Measurements from ENCODE around the gene ABI3BP. TPM values are rescaled to one million over a fixed set of nuclear protein-coding genes. Genes with fewer than 3 reads are reported as not detected.
A peak's percentile ranks its signal among the peaks of the same experiment; 100 is the strongest.

The ABI3BP gene
- total and polyA plus RNA-seq, 9 donors, result 176 to 605 (median 300) TPM

GRCh38 chr3:100992231-100993012, 799 bp downstream of the ABI3BP start:
- WGBS (ENCODE audit: insufficient coverage), result 0% methylated on average over 1 of the region's 3 CpGs
- Histone ChIP-seq H3K4me3 (ENCODE audit: low read length) (peak overlapping the region; percentile 55), H3K9me3 (replicated peaks; ENCODE audit: control insufficient read depth, low read depth, low read length) (no peaks in the 10 kb centered on the region), H3K4me1 (ENCODE audit: control insufficient read depth, insufficient read depth, low read length) (peaks cover 3% of the 10 kb centered on the region), H3K36me3 (ENCODE audit: control insufficient read depth, insufficient read depth, low read length) (no peaks in the 10 kb centered on the region), H3K27ac (ENCODE audit: low read length) (peak overlapping the region; percentile 95), H3K27me3 (ENCODE audit: control insufficient read depth, insufficient read depth, low read length) (no peaks in the 10 kb centered on the region)
- peak; percentile 92 for DNase-seq

GRCh38 chr3:100988080-100988479, 5.1 kb downstream of the ABI3BP start:
- H3K4me3 ChIP-seq (ENCODE audit: low read length), result no peak overlapping the region
- no peaks in the 10 kb centered on the region for H3K9me3 ChIP-seq (replicated peaks; ENCODE audit: control insufficient read depth, low read depth, low read length)
- no peak for DNase-seq
- H3K27me3 ChIP-seq (ENCODE audit: control insufficient read depth, insufficient read depth, low read length), result no peaks in the 10 kb centered on the region
- H3K27ac ChIP-seq (ENCODE audit: low read length), result no peak overlapping the region
- peaks cover 3% of the 10 kb centered on the region for H3K36me3 ChIP-seq (ENCODE audit: control insufficient read depth, insufficient read depth, low read length)
- WGBS (ENCODE audit: insufficient coverage), result no CpG with 5 or more reads among the region's 1 CpG
- peaks cover 3% of the 10 kb centered on the region for H3K4me1 ChIP-seq (ENCODE audit: control insufficient read depth, insufficient read depth, low read length)

- Histone ChIP-seq H3K27ac (ENCODE audit: low read length) (peak overlapping the region; percentile 30), H3K4me1 (ENCODE audit: control insufficient read depth, insufficient read depth, low read length) (peaks cover 24% of the 10 kb centered on the region), H3K27me3 (ENCODE audit: control insufficient read depth, insufficient read depth, low read length) (no peaks in the 10 kb centered on the region), H3K4me3 (ENCODE audit: low read length) (no peak overlapping the region), H3K36me3 (ENCODE audit: control insufficient read depth, insufficient read depth, low read length) (peaks cover 3% of the 10 kb centered on the region), H3K9me3 (replicated peaks; ENCODE audit: control insufficient read depth, low read depth, low read length) (no peaks in the 10 kb centered on the region)
- no peak for DNase-seq
Measured at GRCh38 chr3:100984308-100984707, 8.9 kb downstream of the ABI3BP start.

- DNase-seq, result peak; percentile 94
- Histone ChIP-seq H3K36me3 (ENCODE audit: control insufficient read depth, insufficient read depth, low read length) (peaks cover 3% of the 10 kb centered on the region), H3K27me3 (ENCODE audit: control insufficient read depth, insufficient read depth, low read length) (no peaks in the 10 kb centered on the region), H3K27ac (ENCODE audit: low read length) (peak overlapping the region; percentile 91), H3K4me1 (ENCODE audit: control insufficient read depth, insufficient read depth, low read length) (peaks cover 30% of the 10 kb centered on the region), H3K4me3 (ENCODE audit: low read length) (no peak overlapping the region), H3K9me3 (replicated peaks; ENCODE audit: control insufficient read depth, low read depth, low read length) (no peaks in the 10 kb centered on the region)
- WGBS (ENCODE audit: insufficient coverage), result no CpG with 5 or more reads among the region's 4 CpGs
Measured at GRCh38 chr3:100982710-100983109, 10.5 kb downstream of the ABI3BP start.

DNA sequence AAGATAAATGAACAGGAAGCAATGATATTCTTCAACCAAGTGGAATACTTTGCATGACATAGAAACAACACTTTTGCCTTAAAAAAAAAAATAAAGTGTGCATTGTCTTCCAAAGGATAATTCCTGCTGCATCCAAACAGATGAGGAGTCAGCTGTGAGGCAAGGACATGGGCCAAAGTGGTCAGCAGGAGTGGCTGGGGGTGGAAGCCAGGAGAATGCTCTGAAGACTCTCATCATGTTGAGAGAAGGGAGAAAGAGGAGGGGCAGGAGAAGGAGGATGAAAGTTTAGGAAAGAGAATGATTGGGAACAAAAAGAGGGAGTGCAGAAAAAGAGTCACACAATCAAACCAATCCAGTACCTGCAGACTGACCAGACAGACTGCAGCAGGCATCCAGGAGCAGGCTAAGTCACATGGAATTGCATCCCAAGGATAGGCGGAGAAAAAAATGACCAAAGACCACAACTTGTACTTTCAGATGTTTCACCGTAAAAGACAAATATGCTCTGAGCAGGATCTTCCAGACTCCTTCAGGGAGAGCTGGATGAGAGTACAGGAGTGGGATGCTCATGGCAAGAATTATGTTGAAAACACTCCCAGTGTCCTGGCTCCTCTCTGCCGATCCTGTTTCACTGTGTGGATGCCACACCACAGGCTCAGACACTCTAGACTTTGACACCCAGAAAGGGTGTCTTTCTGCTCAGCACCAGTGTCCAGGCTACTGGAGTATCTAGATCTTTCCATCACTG, 11.9 kb downstream of the ABI3BP start:
- Histone ChIP-seq H3K36me3 (ENCODE audit: control insufficient read depth, insufficient read depth, low read length) (peaks cover 6% of the 10 kb centered on the region), H3K4me1 (ENCODE audit: control insufficient read depth, insufficient read depth, low read length) (peaks cover 32% of the 10 kb centered on the region), H3K9me3 (replicated peaks; ENCODE audit: control insufficient read depth, low read depth, low read length) (peaks cover 3% of the 10 kb centered on the region), H3K4me3 (ENCODE audit: low read length) (no peak overlapping the region), H3K27me3 (ENCODE audit: control insufficient read depth, insufficient read depth, low read length) (no peaks in the 10 kb centered on the region), H3K27ac (ENCODE audit: low read length) (peak overlapping the region; percentile 78)
- DNase-seq, result peak; percentile 94
- WGBS (ENCODE audit: insufficient coverage), result no CpG with 5 or more reads among the region's 3 CpGs

GRCh38 chr3:100978011-100978659, 15.1 kb downstream of the ABI3BP start:
- no peak overlapping the region for H3K4me3 ChIP-seq (ENCODE audit: low read length)
- H3K9me3 ChIP-seq (replicated peaks; ENCODE audit: control insufficient read depth, low read depth, low read length), result peaks cover 3% of the 10 kb centered on the region
- DNase-seq, result peak; percentile 79
- no CpG with 5 or more reads among the region's 1 CpG for WGBS (ENCODE audit: insufficient coverage)
- peaks cover 2% of the 10 kb centered on the region for H3K36me3 ChIP-seq (ENCODE audit: control insufficient read depth, insufficient read depth, low read length)
- H3K27ac ChIP-seq (ENCODE audit: low read length), result peak overlapping the region; percentile 25
- no peaks in the 10 kb centered on the region for H3K27me3 ChIP-seq (ENCODE audit: control insufficient read depth, insufficient read depth, low read length)
- H3K4me1 ChIP-seq (ENCODE audit: control insufficient read depth, insufficient read depth, low read length), result peaks cover 32% of the 10 kb centered on the region

GRCh38 chr3:100976611-100977010, 16.6 kb downstream of the ABI3BP start:
- no peaks in the 10 kb centered on the region for H3K27me3 ChIP-seq (ENCODE audit: control insufficient read depth, insufficient read depth, low read length)
- H3K9me3 ChIP-seq (replicated peaks; ENCODE audit: control insufficient read depth, low read depth, low read length), result peaks cover 3% of the 10 kb centered on the region
- H3K4me1 ChIP-seq (ENCODE audit: control insufficient read depth, insufficient read depth, low read length), result peaks cover 23% of the 10 kb centered on the region
- WGBS (ENCODE audit: insufficient coverage), result 60% methylated on average over 1 of the region's 3 CpGs
- no peak overlapping the region for H3K4me3 ChIP-seq (ENCODE audit: low read length)
- H3K36me3 ChIP-seq (ENCODE audit: control insufficient read depth, insufficient read depth, low read length), result peaks cover 2% of the 10 kb centered on the region
- H3K27ac ChIP-seq (ENCODE audit: low read length), result no peak overlapping the region
- DNase-seq, result peak; percentile 58

GRCh38 chr3:100975714-100976113, 17.5 kb downstream of the ABI3BP start:
- peaks cover 3% of the 10 kb centered on the region for H3K9me3 ChIP-seq (replicated peaks; ENCODE audit: control insufficient read depth, low read depth, low read length)
- peaks cover 2% of the 10 kb centered on the region for H3K36me3 ChIP-seq (ENCODE audit: control insufficient read depth, insufficient read depth, low read length)
- WGBS (ENCODE audit: insufficient coverage), result no CpG with 5 or more reads among the region's 2 CpGs
- no peak overlapping the region for H3K4me3 ChIP-seq (ENCODE audit: low read length)
- no peak overlapping the region for H3K27ac ChIP-seq (ENCODE audit: low read length)
- peaks cover 24% of the 10 kb centered on the region for H3K4me1 ChIP-seq (ENCODE audit: control insufficient read depth, insufficient read depth, low read length)
- H3K27me3 ChIP-seq (ENCODE audit: control insufficient read depth, insufficient read depth, low read length), result no peaks in the 10 kb centered on the region
- DNase-seq, result no peak

- Histone ChIP-seq H3K27me3 (ENCODE audit: control insufficient read depth, insufficient read depth, low read length) (no peaks in the 10 kb centered on the region), H3K27ac (ENCODE audit: low read length) (no peak overlapping the region), H3K36me3 (ENCODE audit: control insufficient read depth, insufficient read depth, low read length) (peaks cover 2% of the 10 kb centered on the region), H3K9me3 (replicated peaks; ENCODE audit: control insufficient read depth, low read depth, low read length) (peaks cover 3% of the 10 kb centered on the region), H3K4me3 (ENCODE audit: low read length) (no peak overlapping the region), H3K4me1 (ENCODE audit: control insufficient read depth, insufficient read depth, low read length) (peaks cover 32% of the 10 kb centered on the region)
- no CpG with 5 or more reads among the region's 4 CpGs for WGBS (ENCODE audit: insufficient coverage)
- DNase-seq, result no peak
Measured at GRCh38 chr3:100973594-100973993, 19.6 kb downstream of the ABI3BP start.

- Histone ChIP-seq H3K4me1 (ENCODE audit: control insufficient read depth, insufficient read depth, low read length) (peaks cover 27% of the 10 kb centered on the region), H3K4me3 (ENCODE audit: low read length) (no peak overlapping the region), H3K27ac (ENCODE audit: low read length) (no peak overlapping the region), H3K27me3 (ENCODE audit: control insufficient read depth, insufficient read depth, low read length) (no peaks in the 10 kb centered on the region), H3K9me3 (replicated peaks; ENCODE audit: control insufficient read depth, low read depth, low read length) (peaks cover 3% of the 10 kb centered on the region), H3K36me3 (ENCODE audit: control insufficient read depth, insufficient read depth, low read length) (peaks cover 2% of the 10 kb centered on the region)
- DNase-seq, result no peak
- WGBS (ENCODE audit: insufficient coverage), result no CpG with 5 or more reads among the region's 1 CpG
Measured at GRCh38 chr3:100972867-100973266, 20.4 kb downstream of the ABI3BP start.
